ENCODE results near the gene TRAF6. TPM values are rescaled to one million over a fixed set of nuclear protein-coding genes. Genes with fewer than 3 reads are reported as not detected.

TRAF6 gene
- total and polyA plus RNA-seq, 9 donors, result 4.9 to 18.2 (median 13.9) TPM

- no peak overlapping the region for H3K27ac ChIP-seq
- TF ChIP-seq CTCF (IDR thresholded peaks at IDR 0.05) (no peak), EP300 (IDR thresholded peaks at IDR 0.05) (no peak), POLR2A (IDR thresholded peaks at IDR 0.05) (no peak)
- H3K36me3 ChIP-seq, result no peaks in the 10 kb centered on the region
- no peaks in the 10 kb centered on the region for H3K27me3 ChIP-seq
- 96 to 99% (median 96%) methylated on average over 4 of the region's 4 CpGs for WGBS, 3 donors
- intact Hi-C loops (cut with DNase I), result loop anchor here in 1 of 4 donors (10.0 kb wide), 1 partner anchor 161 kb away; no protein-coding TSS in a partner anchor
- no peak for DNase-seq
- H3K4me1 ChIP-seq (ENCODE audit: insufficient read depth), result no peaks in the 10 kb centered on the region
- no peaks in the 10 kb centered on the region for H3K9me3 ChIP-seq
- H3K4me3 ChIP-seq, result no peak overlapping the region
Measured at GRCh38 chr11:36465449-36466163, 44.5 kb downstream of the TRAF6 start.

DNA sequence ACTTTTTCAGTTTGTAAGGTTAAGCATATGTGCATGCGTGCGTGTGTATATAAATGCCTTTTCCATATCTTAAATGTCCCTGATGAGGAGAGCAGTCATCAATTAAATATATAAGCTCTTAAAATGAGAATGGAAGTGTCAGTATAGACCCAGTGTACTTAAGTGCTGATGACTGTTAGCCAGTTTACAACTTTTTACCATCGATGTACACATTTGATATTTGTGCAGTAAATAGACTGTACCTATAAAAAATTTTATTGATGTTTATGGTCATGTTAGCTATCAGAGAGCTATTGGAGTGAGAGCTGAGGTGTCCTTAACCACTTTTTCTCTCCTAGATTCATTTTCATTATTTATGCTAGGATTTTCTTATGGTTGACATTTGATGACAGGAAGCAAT lies 45.4 kb downstream of the TRAF6 start:
- TF ChIP-seq CTCF (IDR thresholded peaks at IDR 0.05) (no peak), EP300 (IDR thresholded peaks at IDR 0.05) (no peak), POLR2A (IDR thresholded peaks at IDR 0.05) (no peak)
- Histone ChIP-seq H3K4me1 (ENCODE audit: insufficient read depth) (no peaks in the 10 kb centered on the region), H3K36me3 (no peaks in the 10 kb centered on the region), H3K27ac (no peak overlapping the region), H3K27me3 (no peaks in the 10 kb centered on the region), H3K9me3 (no peaks in the 10 kb centered on the region), H3K4me3 (no peak overlapping the region)
- WGBS, 3 donors, result 82 to 97% (median 96%) methylated on average over 3 of the region's 3 CpGs
- intact Hi-C loops (cut with DNase I), result loop anchor here in 1 of 4 donors (10.0 kb wide), 1 partner anchor 160 kb away; no protein-coding TSS in a partner anchor
- DNase-seq, result no peak

- Histone ChIP-seq H3K4me3 (no peak overlapping the region), H3K36me3 (no peaks in the 10 kb centered on the region), H3K9me3 (no peaks in the 10 kb centered on the region), H3K4me1 (ENCODE audit: insufficient read depth) (no peaks in the 10 kb centered on the region), H3K27ac (no peak overlapping the region), H3K27me3 (no peaks in the 10 kb centered on the region)
- no peak for DNase-seq
- intact Hi-C loops (cut with DNase I), result loop anchor here in 1 of 4 donors (10.0 kb wide), 1 partner anchor 159 kb away; no protein-coding TSS in a partner anchor
- TF ChIP-seq POLR2A (IDR thresholded peaks at IDR 0.05), result no peak
- TF ChIP-seq CTCF (IDR thresholded peaks at IDR 0.05), result no peak
- TF ChIP-seq EP300 (IDR thresholded peaks at IDR 0.05), result no peak
- WGBS, 3 donors, result 13 to 43% (median 26%) methylated on average over 3 of the region's 3 CpGs
Measured at GRCh38 chr11:36463781-36464180, 46.3 kb downstream of the TRAF6 start.

GRCh38 chr11:36462321-36462720 lies 47.8 kb downstream of the TRAF6 start:
- Histone ChIP-seq H3K4me3 (no peak overlapping the region), H3K9me3 (no peaks in the 10 kb centered on the region), H3K27ac (no peak overlapping the region), H3K36me3 (no peaks in the 10 kb centered on the region), H3K4me1 (ENCODE audit: insufficient read depth) (no peaks in the 10 kb centered on the region), H3K27me3 (no peaks in the 10 kb centered on the region)
- no peak for DNase-seq
- WGBS, 3 donors, result 94 to 97% (median 95%) methylated on average over 15 of the region's 15 CpGs
- intact Hi-C loops (cut with DNase I), result loop anchor here in 1 of 4 donors (10.0 kb wide), 1 partner anchor 158 kb away; no protein-coding TSS in a partner anchor
- TF ChIP-seq CTCF (IDR thresholded peaks at IDR 0.05) (no peak), POLR2A (IDR thresholded peaks at IDR 0.05) (no peak), EP300 (IDR thresholded peaks at IDR 0.05) (no peak)
